ENCODE data around the gene BICD2.
A peak's percentile ranks its signal among the peaks of the same experiment; 100 is the strongest.

BICD2 gene

GRCh38 chr9:92669890-92670708, 94.5 kb downstream of the BICD2 start, which contains the start of gene IPPK:
Gene IPPK, minus strand, starts transcription at chr9:92670131. Its CDS starts 143 bp downstream, at chr9:92669988.
- H2AFZ ChIP-seq (ENCODE audit: low read depth) = peak within 1 kb of the TSS; percentile 91

DNA sequence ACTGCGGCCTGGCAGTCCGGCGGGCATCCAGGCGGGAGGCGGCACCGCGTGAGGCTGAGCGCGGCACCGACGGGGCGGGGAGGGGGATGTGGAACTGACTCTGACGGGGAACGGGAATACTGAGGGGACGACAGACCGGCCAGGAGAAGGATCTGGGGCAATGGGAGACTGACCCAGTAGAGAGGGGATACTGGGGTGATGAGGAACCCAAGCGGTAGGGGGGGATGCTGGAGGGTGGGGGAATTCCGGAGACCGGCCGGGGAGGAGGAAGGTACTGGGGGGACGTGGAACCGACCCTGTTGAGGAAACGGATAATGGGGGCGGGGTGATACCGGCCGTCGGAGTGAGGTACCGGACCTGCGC, 95.1 kb downstream of the BICD2 start:
- TF ChIP-seq CTCF (conservative IDR thresholded peaks at IDR 0.05; ENCODE audit: low read depth, low read length) = no peak
- H2AFZ ChIP-seq (ENCODE audit: low read depth) = peak overlapping the region; percentile 72

More at GRCh38 chr9:92669890-92670708, 94.5 kb downstream of the BICD2 start, which contains the start of gene IPPK:
- peaks cover 49% of the 10 kb centered on the region for H3K79me2 ChIP-seq (ENCODE audit: insufficient read depth, low read depth)
- peak within 1 kb of the TSS; percentile 70 for H3K4me2 ChIP-seq
- peaks cover 21% of the 10 kb centered on the region for H3K4me1 ChIP-seq (ENCODE audit: low read depth, poor library complexity, severe bottlenecking)
- peak within 1 kb of the TSS; percentile 44 for H3K27ac ChIP-seq
- H3K36me3 ChIP-seq (ENCODE audit: insufficient read depth) = no peaks in the 10 kb centered on the region
- no peaks in the 10 kb centered on the region for H4K20me1 ChIP-seq (ENCODE audit: insufficient read depth)
- H3K27me3 ChIP-seq (ENCODE audit: insufficient read depth, low read depth) = no peaks in the 10 kb centered on the region
- no peak within 1 kb of the TSS for H3K4me3 ChIP-seq (IDR thresholded peaks at IDR 0.05; ENCODE audit: insufficient read depth, low read depth, low read length)
- H3K9ac ChIP-seq = peak within 1 kb of the TSS; percentile 64; the same call in 1 of the 2 replicates
- no peak for TF ChIP-seq CTCF (conservative IDR thresholded peaks at IDR 0.05; ENCODE audit: low read depth, low read length)

DNA sequence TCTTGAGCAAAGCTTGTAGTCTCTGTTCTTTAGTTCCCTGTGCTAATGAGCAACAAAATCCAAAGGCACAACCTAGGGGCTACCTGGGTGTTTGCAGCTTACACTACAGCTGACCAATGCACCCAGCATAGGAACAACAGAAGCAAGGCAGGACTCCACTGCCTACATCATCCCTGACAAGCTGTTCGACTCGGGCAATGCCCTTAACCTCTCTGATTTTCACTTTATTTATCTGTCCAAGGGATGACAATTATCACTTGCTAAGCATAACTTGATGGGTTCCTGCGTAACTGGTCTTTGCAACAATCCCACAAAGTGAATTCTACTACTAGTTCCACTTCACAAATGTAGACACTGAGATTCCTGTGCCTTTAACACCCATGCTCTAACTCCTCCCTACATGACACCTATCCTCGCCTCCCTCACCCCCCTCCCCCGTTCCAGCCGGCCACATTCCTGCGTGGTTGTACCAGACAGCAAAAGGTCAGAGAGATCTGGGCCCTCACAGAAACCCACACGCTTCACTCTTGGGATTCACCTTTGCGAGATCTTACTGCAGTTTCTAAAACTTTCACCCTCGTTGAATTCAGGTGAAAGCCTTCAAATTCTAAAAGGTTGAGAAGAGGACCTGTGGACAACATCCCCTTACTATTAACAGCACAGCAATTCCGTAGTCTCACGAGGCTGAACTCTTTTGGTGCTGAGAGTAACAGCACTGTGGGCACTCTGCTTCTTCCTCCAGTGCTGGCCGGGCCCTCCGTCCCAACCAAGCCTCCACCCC, 95.7 kb downstream of the BICD2 start:
- no peaks in the 10 kb centered on the region for H3K27me3 ChIP-seq (ENCODE audit: insufficient read depth, low read depth)
- H3K36me3 ChIP-seq (ENCODE audit: insufficient read depth) = no peaks in the 10 kb centered on the region
- H3K4me3 ChIP-seq (IDR thresholded peaks at IDR 0.05; ENCODE audit: insufficient read depth, low read depth, low read length) = no peak overlapping the region
- peaks cover 21% of the 10 kb centered on the region for H3K4me1 ChIP-seq (ENCODE audit: low read depth, poor library complexity, severe bottlenecking)
- peak overlapping the region; percentile 70 for H3K4me2 ChIP-seq
- H3K79me2 ChIP-seq (ENCODE audit: insufficient read depth, low read depth) = peaks cover 61% of the 10 kb centered on the region
- peak overlapping the region; percentile 44 for H3K27ac ChIP-seq
- peak overlapping the region; percentile 64; the same call in 1 of the 2 replicates for H3K9ac ChIP-seq
- H2AFZ ChIP-seq (ENCODE audit: low read depth) = peak overlapping the region; percentile 72
- no peak for TF ChIP-seq CTCF (conservative IDR thresholded peaks at IDR 0.05; ENCODE audit: low read depth, low read length)
- no peaks in the 10 kb centered on the region for H4K20me1 ChIP-seq (ENCODE audit: insufficient read depth)

More for the DNA sequence above, 95.1 kb downstream of the BICD2 start:
- peak overlapping the region; percentile 64; the same call in 1 of the 2 replicates for H3K9ac ChIP-seq
- peak overlapping the region; percentile 70 for H3K4me2 ChIP-seq
- H4K20me1 ChIP-seq (ENCODE audit: insufficient read depth) = no peaks in the 10 kb centered on the region
- no peaks in the 10 kb centered on the region for H3K36me3 ChIP-seq (ENCODE audit: insufficient read depth)
- H3K79me2 ChIP-seq (ENCODE audit: insufficient read depth, low read depth) = peaks cover 55% of the 10 kb centered on the region
- no peak overlapping the region for H3K4me3 ChIP-seq (IDR thresholded peaks at IDR 0.05; ENCODE audit: insufficient read depth, low read depth, low read length)
- peak overlapping the region; percentile 44 for H3K27ac ChIP-seq
- no peaks in the 10 kb centered on the region for H3K27me3 ChIP-seq (ENCODE audit: insufficient read depth, low read depth)
- H3K4me1 ChIP-seq (ENCODE audit: low read depth, poor library complexity, severe bottlenecking) = peaks cover 21% of the 10 kb centered on the region

DNA sequence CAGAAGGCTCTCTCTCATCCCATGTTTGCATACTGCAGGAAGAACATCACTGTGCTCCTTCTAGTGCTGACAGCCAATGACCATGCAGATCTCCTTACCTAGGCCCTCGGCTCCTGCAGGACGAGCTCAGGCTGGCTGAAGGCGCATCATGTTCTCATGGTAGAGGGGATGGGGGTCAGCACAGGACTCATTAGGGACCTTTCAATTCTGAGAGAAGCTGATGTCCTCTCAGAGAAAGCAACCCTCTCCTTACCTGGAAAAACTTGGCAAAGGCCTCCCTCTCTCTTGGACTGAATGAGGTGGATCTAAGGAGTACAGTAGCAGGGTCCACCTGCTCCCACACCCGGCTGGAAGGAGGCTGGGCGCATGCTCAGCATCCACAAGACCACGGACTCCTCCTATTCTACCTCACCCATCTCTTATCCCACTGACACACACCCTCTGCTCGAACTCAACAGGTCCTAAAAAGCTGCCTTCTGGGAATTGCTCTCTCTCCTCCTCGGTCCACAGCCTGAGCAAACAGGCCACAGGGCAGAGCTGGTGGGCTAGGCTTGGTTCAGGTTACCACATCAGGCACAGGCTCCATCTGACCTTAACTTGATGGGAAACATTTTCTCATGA, 97.6 kb downstream of the BICD2 start:
- TF ChIP-seq CTCF (conservative IDR thresholded peaks at IDR 0.05; ENCODE audit: low read depth, low read length) = no peak
- Histone ChIP-seq H3K27ac (no peak overlapping the region), H2AFZ (ENCODE audit: low read depth) (no peak overlapping the region), H3K4me3 (IDR thresholded peaks at IDR 0.05; ENCODE audit: insufficient read depth, low read depth, low read length) (no peak overlapping the region), H3K9ac (no peak overlapping the region), H3K4me2 (no peak overlapping the region; the same call in 1 of the 2 replicates), H3K27me3 (ENCODE audit: insufficient read depth, low read depth) (no peaks in the 10 kb centered on the region), H4K20me1 (ENCODE audit: insufficient read depth) (no peaks in the 10 kb centered on the region), H3K79me2 (ENCODE audit: insufficient read depth, low read depth) (peaks cover 78% of the 10 kb centered on the region), H3K4me1 (ENCODE audit: low read depth, poor library complexity, severe bottlenecking) (peaks cover 21% of the 10 kb centered on the region), H3K36me3 (ENCODE audit: insufficient read depth) (no peaks in the 10 kb centered on the region)
